HCT116 (cell line): ENCODE measurements around the gene MYH11. TPM values are rescaled to one million over a fixed set of nuclear protein-coding genes. Genes with fewer than 3 reads are reported as not detected.

Experiments used
- ATAC-seq: fragments of 200-7000 bp; cut with Tn5 transposase; 2 replicates; pipeline ENCODE4 v1.9.1; 2020; ENCODE audit warnings: mild to moderate bottlenecking, moderate library complexity
- BruUV-seq: library from RNA; stranded (reverse); fragments of 400-500 nt; replicated peaks from 2 replicates; lab custom pipeline; 2021; lab: Mats Ljungman, UMichigan
- CTCF ChIA-PET: fragments of 300-600 bp; sonication (Branson Sonifier 250); formaldehyde crosslinking; loops from one replicate; lab custom pipeline; 2021; ENCODE audit warnings: antibody characterized with exemption; lab: Charles Lee
- POLR2A ChIA-PET: fragments of 300-600, 350-600 bp; sonication (Branson Sonifier 250); formaldehyde crosslinking; loops from one replicate; lab custom pipeline; 2021; ENCODE audit warnings: antibody characterized with exemption; lab: Charles Lee
- RAD21 ChIA-PET, 2 experiments: fragments of 300-600 bp; sonication (Branson Sonifier 250); formaldehyde crosslinking; loops; one replicate each; lab custom pipeline; 2023; ENCODE audit warnings: low total read pairs in 2 of 2; ENCODE audit not compliant: uncharacterized antibody in 2 of 2, unreplicated experiment in 2 of 2, low non-redundant PET in 1 of 2; lab: Charles Lee
- DNase-seq: peaks from one replicate; pipeline ENCODE4 v3.0.0-alpha.2; 2010; ENCODE audit warnings: low read depth, low spot score
- H2AFZ ChIP-seq: fragments of 200-600 bp; shearing (Covaris generic), sonication (generic); 2 replicates; pipeline ENCODE4 v1.6.1; 2017; ENCODE audit warnings: low read depth, mixed run types, mixed read lengths, antibody characterized with exemption, low read length; ENCODE audit not compliant: poor library complexity, severe bottlenecking
- H3K27ac ChIP-seq: 2 replicates; pipeline ENCODE4 v1.5.1; 2012; ENCODE audit warnings: low read depth, low read length
- H3K27me3 ChIP-seq: fragments of 200-600 bp; sonication (generic); 2 replicates; pipeline ENCODE4 v1.6.1; 2016; ENCODE audit warnings: mixed run types, low read length, mixed read lengths; ENCODE audit not compliant: insufficient read depth
- H3K36me3 ChIP-seq, 2 experiments: fragments of 200-500 bp in 1 of 2; fragments of 200-600 bp in 1 of 2; sonication (Bioruptor generic) in 1 of 2; sonication (generic) in 1 of 2; 2 replicates each; pipeline versions ENCODE4 v1.5.1 to v1.6.1; 2014 to 2016; ENCODE audit warnings: low read length in 2 of 2, inconsistent platforms in 1 of 2, mixed read lengths in 1 of 2, mixed run types in 1 of 2; ENCODE audit not compliant: insufficient read depth in 2 of 2, control insufficient read depth in 1 of 2
- H3K4me1 ChIP-seq, 2 experiments: fragments of 200-600 bp in 1 of 2; sonication (generic) in 1 of 2; 2 replicates each; pipeline versions ENCODE4 v1.5.1 to v1.6.1; 2012 to 2017; ENCODE audit warnings: low read length in 2 of 2, inconsistent platforms in 1 of 2, mild to moderate bottlenecking in 1 of 2, mixed read lengths in 1 of 2, mixed run types in 1 of 2, moderate library complexity in 1 of 2; ENCODE audit not compliant: insufficient read depth in 2 of 2, control insufficient read depth in 1 of 2
- H3K4me2 ChIP-seq: fragments of 200-600 bp; sonication (generic); 2 replicates; pipeline ENCODE4 v1.6.1; 2017; ENCODE audit warnings: mixed run types, low read length, mixed read lengths
- H3K4me3 ChIP-seq, 2 experiments: fragments of 200-600 bp in 1 of 2; sonication (generic) in 1 of 2; replicated peaks in 1 of 2; 2 replicates each; pipeline ENCODE4 v1.5.1; 2011 to 2016; ENCODE audit warnings: low read length in 2 of 2, control low read depth in 1 of 2, low read depth in 1 of 2, mild to moderate bottlenecking in 1 of 2, mixed read lengths in 1 of 2, mixed run types in 1 of 2
- H3K79me2 ChIP-seq: fragments of 200-600 bp; sonication (generic); 2 replicates; pipeline ENCODE4 v1.6.1; 2017; ENCODE audit warnings: mild to moderate bottlenecking, mixed run types, low read length, moderate library complexity, mixed read lengths; ENCODE audit not compliant: insufficient read depth
- H3K9ac ChIP-seq: fragments of 200-600 bp; sonication (generic); 2 replicates; pipeline ENCODE4 v1.6.1; 2016; ENCODE audit warnings: low read length, mixed read lengths
- H3K9me2 ChIP-seq: fragments of 200-600 bp; sonication (generic), shearing (Covaris generic); 2 replicates; pipeline ENCODE4 v1.6.1; 2017; ENCODE audit warnings: mixed run types, mild to moderate bottlenecking, moderate library complexity; ENCODE audit not compliant: insufficient read depth
- H3K9me3 ChIP-seq, 2 experiments: fragments of 200-500 bp in 1 of 2; fragments of 200-600 bp in 1 of 2; sonication (Bioruptor generic) in 1 of 2; sonication (generic) in 1 of 2; 2 replicates each; pipeline ENCODE4 v1.6.1; 2014 to 2017; ENCODE audit warnings: low read length in 2 of 2, mixed read lengths in 2 of 2, inconsistent platforms in 1 of 2, low read depth in 1 of 2, mild to moderate bottlenecking in 1 of 2, mixed run types in 1 of 2, moderate library complexity in 1 of 2; ENCODE audit not compliant: control insufficient read depth in 1 of 2, insufficient read depth in 1 of 2
- H4K20me1 ChIP-seq: fragments of 200-600 bp; sonication (generic), shearing (Covaris generic); 2 replicates; pipeline ENCODE4 v1.6.1; 2017; ENCODE audit warnings: mixed run types, mild to moderate bottlenecking, moderate library complexity; ENCODE audit not compliant: insufficient read depth
- CEBPB ChIP-seq: IDR thresholded peaks from 2 replicates; pipeline ENCODE4 v1.6.1; 2012; ENCODE audit warnings: low read depth
- EGR1 ChIP-seq: IDR thresholded peaks from 2 replicates; pipeline ENCODE4 v1.6.1; 2012; ENCODE audit warnings: low read depth
- EZH2phosphoT487 ChIP-seq: fragments of 200-600 bp; IDR thresholded peaks from 2 replicates; pipeline ENCODE4 v1.6.1; 2018; ENCODE audit warnings: antibody characterized with exemption, borderline replicate concordance
- FOSL1 ChIP-seq: IDR thresholded peaks from 2 replicates; pipeline ENCODE4 v1.6.1; 2012; ENCODE audit warnings: low read depth
- JUND ChIP-seq: IDR thresholded peaks from 2 replicates; pipeline ENCODE4 v1.6.1; 2012
- POLR2A ChIP-seq: IDR thresholded peaks from 2 replicates; pipeline ENCODE4 v1.7.0; 2011; ENCODE audit warnings: borderline replicate concordance; ENCODE audit not compliant: insufficient read depth, insufficient read length; ENCODE audit errors: extremely low read depth
- POLR2AphosphoS5 ChIP-seq: IDR thresholded peaks from 2 replicates; pipeline ENCODE4 v1.6.1; 2011; ENCODE audit warnings: mild to moderate bottlenecking, low read depth, low read length, moderate library complexity
- SIN3A ChIP-seq: IDR thresholded peaks from 2 replicates; pipeline ENCODE4 v1.6.1; 2012; ENCODE audit warnings: low read depth
- SP1 ChIP-seq: IDR thresholded peaks from 2 replicates; pipeline ENCODE4 v1.6.1; 2012; ENCODE audit warnings: low read depth
- TCF7L2 ChIP-seq: IDR thresholded peaks from 2 replicates; pipeline ENCODE4 v1.7.0; 2011; ENCODE audit warnings: borderline replicate concordance, inconsistent platforms; ENCODE audit not compliant: insufficient read depth, insufficient read length; ENCODE audit errors: extremely low read depth
- YY1 ChIP-seq: IDR thresholded peaks from 2 replicates; pipeline ENCODE4 v1.6.1; 2011; ENCODE audit warnings: low read length, low read depth, moderate library complexity, mild to moderate bottlenecking; ENCODE audit not compliant: insufficient replicate concordance; ENCODE audit errors: extremely low read depth
- intact Hi-C: fragments of 100-400 bp; cut with micrococcal nuclease; formaldehyde crosslinking; loops from 2 replicates; pipeline ENCODE4 v1.10.0; 2022
- total RNA-seq: library from RNA; stranded (reverse); gene quantifications from one replicate; pipeline ENCODE4 v1.2.1, GENCODE V29; 2021; ENCODE audit not compliant: unreplicated experiment
- TF ChIP-seq, protein P1 (sequence below), 3 experiments: fragments of 200-600 bp in 1 of 3; sonication (generic) in 1 of 3; IDR thresholded peaks in 2 of 3; conservative IDR thresholded peaks in 1 of 3; 2 replicates each; pipeline ENCODE4 v1.5.1; 2012 to 2017; ENCODE audit warnings: low read depth in 2 of 3, low read length in 2 of 3, antibody characterized with exemption in 1 of 3, borderline replicate concordance in 1 of 3, control low read depth in 1 of 3, mild to moderate bottlenecking in 1 of 3, mixed read lengths in 1 of 3, mixed run types in 1 of 3, moderate library complexity in 1 of 3; ENCODE audit not compliant: insufficient read depth in 1 of 3
- TF ChIP-seq, protein P2 (sequence below): IDR thresholded peaks from 2 replicates; pipeline ENCODE4 v1.6.1; 2012
- TF ChIP-seq, protein P3 (sequence below): IDR thresholded peaks from 2 replicates; pipeline ENCODE4 v1.6.1; 2012

MYH11 gene
- total RNA-seq, 1 experiment from 2014 or later, result 0.61 TPM

DNA sequence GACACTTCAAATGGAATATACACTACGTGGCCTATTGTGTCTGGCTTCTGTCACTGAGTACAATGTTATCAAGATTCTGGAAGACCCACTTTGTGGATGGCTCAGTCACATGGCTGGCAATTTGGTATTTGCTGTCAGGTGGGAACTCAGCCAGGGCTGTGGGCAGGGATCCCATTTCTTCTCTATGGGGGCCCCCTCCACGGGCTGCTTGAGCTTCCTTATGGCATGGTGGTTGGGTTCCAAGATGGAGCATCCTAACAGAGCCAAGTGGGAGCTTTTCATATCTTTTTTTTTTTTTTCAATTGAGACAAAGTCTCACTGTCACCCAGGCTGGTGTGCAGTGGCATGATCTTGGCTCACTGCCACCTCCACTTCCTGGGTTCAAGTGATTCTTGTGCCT, 49.6 kb upstream of the MYH11 start:
- no TSS peak for BruUV-seq
- Histone ChIP-seq H3K27ac (no peak overlapping the region), H3K9me3 (no peaks in the 10 kb centered on the region), H4K20me1 (no peaks in the 10 kb centered on the region), H2AFZ (no peak overlapping the region), H3K27me3 (no peaks in the 10 kb centered on the region), H3K9ac (no peak overlapping the region), H3K79me2 (no peaks in the 10 kb centered on the region), H3K4me1 (peaks cover 7 to 27% of the 10 kb centered on the region in 2 experiments; a peak in 3 of 4 replicates), H3K36me3 (no peaks in the 10 kb centered on the region), H3K9me2 (no peaks in the 10 kb centered on the region), H3K4me2 (no peak overlapping the region), H3K4me3 (no peak overlapping the region)
- ChIA-PET POLR2A (no interaction called here), RAD21 (no interaction called here), CTCF (no interaction called here)
- TF ChIP-seq, protein P1, sequence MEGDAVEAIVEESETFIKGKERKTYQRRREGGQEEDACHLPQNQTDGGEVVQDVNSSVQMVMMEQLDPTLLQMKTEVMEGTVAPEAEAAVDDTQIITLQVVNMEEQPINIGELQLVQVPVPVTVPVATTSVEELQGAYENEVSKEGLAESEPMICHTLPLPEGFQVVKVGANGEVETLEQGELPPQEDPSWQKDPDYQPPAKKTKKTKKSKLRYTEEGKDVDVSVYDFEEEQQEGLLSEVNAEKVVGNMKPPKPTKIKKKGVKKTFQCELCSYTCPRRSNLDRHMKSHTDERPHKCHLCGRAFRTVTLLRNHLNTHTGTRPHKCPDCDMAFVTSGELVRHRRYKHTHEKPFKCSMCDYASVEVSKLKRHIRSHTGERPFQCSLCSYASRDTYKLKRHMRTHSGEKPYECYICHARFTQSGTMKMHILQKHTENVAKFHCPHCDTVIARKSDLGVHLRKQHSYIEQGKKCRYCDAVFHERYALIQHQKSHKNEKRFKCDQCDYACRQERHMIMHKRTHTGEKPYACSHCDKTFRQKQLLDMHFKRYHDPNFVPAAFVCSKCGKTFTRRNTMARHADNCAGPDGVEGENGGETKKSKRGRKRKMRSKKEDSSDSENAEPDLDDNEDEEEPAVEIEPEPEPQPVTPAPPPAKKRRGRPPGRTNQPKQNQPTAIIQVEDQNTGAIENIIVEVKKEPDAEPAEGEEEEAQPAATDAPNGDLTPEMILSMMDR (IDR thresholded peaks at IDR 0.05 in 2 of 3, conservative IDR thresholded peaks at IDR 0.05 in 1 of 3; ENCODE audit: borderline replicate concordance in 1 of 3, insufficient read depth in 1 of 3, low read depth in 2 of 3, low read length in 2 of 3), result no peak
- TF ChIP-seq POLR2AphosphoS5 (no peak), EGR1 (no peak), CEBPB (no peak), POLR2A (no peak), EZH2phosphoT487 (no peak), FOSL1 (no peak), JUND (no peak)
- TF ChIP-seq, protein P2, sequence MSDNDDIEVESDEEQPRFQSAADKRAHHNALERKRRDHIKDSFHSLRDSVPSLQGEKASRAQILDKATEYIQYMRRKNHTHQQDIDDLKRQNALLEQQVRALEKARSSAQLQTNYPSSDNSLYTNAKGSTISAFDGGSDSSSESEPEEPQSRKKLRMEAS, result no peak
- TF ChIP-seq, protein P3, sequence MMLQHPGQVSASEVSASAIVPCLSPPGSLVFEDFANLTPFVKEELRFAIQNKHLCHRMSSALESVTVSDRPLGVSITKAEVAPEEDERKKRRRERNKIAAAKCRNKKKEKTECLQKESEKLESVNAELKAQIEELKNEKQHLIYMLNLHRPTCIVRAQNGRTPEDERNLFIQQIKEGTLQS, result no peak
- ATAC-seq (no peak), DNase-seq (no peak)
- intact Hi-C loops, result no loop called here

DNA sequence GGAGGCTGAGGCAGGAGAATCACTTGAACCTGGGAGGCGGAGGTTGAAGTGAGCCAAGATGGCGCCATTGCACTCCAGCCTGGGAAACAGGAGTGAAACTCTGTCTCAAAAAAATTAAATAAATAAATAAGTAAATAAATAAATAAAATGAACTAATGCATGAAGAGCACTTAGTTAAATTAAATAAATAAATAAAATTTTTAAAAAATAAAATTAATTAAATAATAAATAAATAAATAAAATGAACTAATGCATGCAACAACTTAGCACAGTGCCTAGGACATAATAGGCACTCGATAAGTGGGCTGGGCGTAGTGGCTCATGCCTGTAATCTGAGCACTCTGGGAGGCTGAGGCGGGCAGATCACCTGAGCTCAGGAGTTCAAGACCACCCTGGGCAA, 47.1 kb upstream of the MYH11 start:
- H3K79me2 ChIP-seq, result no peaks in the 10 kb centered on the region
- no TSS peak for BruUV-seq
- TF ChIP-seq, protein P1 (IDR thresholded peaks at IDR 0.05 in 2 of 3, conservative IDR thresholded peaks at IDR 0.05 in 1 of 3; ENCODE audit: borderline replicate concordance in 1 of 3, insufficient read depth in 1 of 3, low read depth in 2 of 3, low read length in 2 of 3), result no peak
- no peak for TF ChIP-seq POLR2A
- no peak for TF ChIP-seq YY1
- TF ChIP-seq, protein P2, result no peak
- no peak for TF ChIP-seq SP1
- TF ChIP-seq EZH2phosphoT487, result no peak
- no peak for TF ChIP-seq SIN3A
- no peak for TF ChIP-seq TCF7L2
- H3K4me3 ChIP-seq, result no peak overlapping the region
- H3K36me3 ChIP-seq, result no peaks in the 10 kb centered on the region
- ChIA-PET POLR2A (no interaction called here), CTCF (no interaction called here), RAD21 (no interaction called here)
- H3K27ac ChIP-seq, result no peak overlapping the region
- H3K9me2 ChIP-seq, result no peaks in the 10 kb centered on the region
- H3K4me2 ChIP-seq, result no peak overlapping the region
- intact Hi-C loops, result no loop called here
- H3K9me3 ChIP-seq, result no peaks in the 10 kb centered on the region
- H2AFZ ChIP-seq, result no peak overlapping the region
- no peaks in the 10 kb centered on the region for H3K27me3 ChIP-seq
- no peak for ATAC-seq
- peaks cover 28 to 51% of the 10 kb centered on the region in 2 experiments for H3K4me1 ChIP-seq
- H4K20me1 ChIP-seq, result no peaks in the 10 kb centered on the region
- DNase-seq, result no peak
- no peak overlapping the region for H3K9ac ChIP-seq
